Endothelial cell of umbilical vein (primary cell): Measurements from ENCODE around the gene KCNN1. TPM values are rescaled to one million over a fixed set of nuclear protein-coding genes. Genes with fewer than 3 reads are reported as not detected.

Experiments
- BruUV-seq: library from RNA; stranded (reverse); fragments of 400-500 nt; replicated peaks from 2 replicates; lab custom pipeline; 2021; lab: Mats Ljungman, UMichigan
- CTCF ChIA-PET: fragments of 300-600, 350-600 bp; sonication (Branson Sonifier 250); formaldehyde crosslinking; loops from one replicate; lab custom pipeline; 2021; ENCODE audit warnings: antibody characterized with exemption, inconsistent platforms; lab: Charles Lee
- POLR2A ChIA-PET: fragments of 300-600, 350-600 bp; sonication (Branson Sonifier 250); formaldehyde crosslinking; loops from one replicate; lab custom pipeline; 2021; ENCODE audit warnings: antibody characterized with exemption, inconsistent platforms; lab: Charles Lee
- DNase-seq: peaks from one replicate; pipeline ENCODE4 v3.0.0-alpha.2; 2011; ENCODE audit warnings: low read depth, low spot score
- FAIRE-seq: peaks from 2 replicates; lab custom pipeline; 2011; peaks lifted over from hg19 to GRCh38; lab: Jason Lieb, UNC
- H2AFZ ChIP-seq: 2 replicates; pipeline ENCODE4 v1.6.0; 2012; ENCODE audit warnings: low read depth, low read length, control low read depth, inconsistent platforms
- H3K27ac ChIP-seq: 2 replicates; pipeline ENCODE4 v1.5.1; 2011; ENCODE audit warnings: low read depth, mild to moderate bottlenecking, control low read depth, low read length, moderate library complexity; ENCODE audit not compliant: insufficient read depth
- H3K27me3 ChIP-seq, 2 experiments: 2 replicates each; pipeline versions ENCODE4 v1.6.0 to v1.6.1; 2011; ENCODE audit warnings: low read length in 2 of 2, mixed read lengths in 1 of 2; ENCODE audit not compliant: control insufficient read depth in 2 of 2, insufficient read depth in 2 of 2
- H3K36me3 ChIP-seq, 2 experiments: 2 replicates in 1 of 2; 3 replicates in 1 of 2; pipeline ENCODE4 v1.5.1; 2011; ENCODE audit warnings: low read length in 2 of 2, mild to moderate bottlenecking in 1 of 2, moderate library complexity in 1 of 2; ENCODE audit not compliant: control insufficient read depth in 2 of 2, insufficient read depth in 2 of 2; ENCODE audit errors: extremely low read depth in 1 of 2
- H3K4me1 ChIP-seq: 3 replicates; pipeline ENCODE4 v1.5.1; 2011; ENCODE audit warnings: mild to moderate bottlenecking, low read length; ENCODE audit not compliant: control insufficient read depth, insufficient read depth; ENCODE audit errors: extremely low read depth
- H3K4me2 ChIP-seq: 2 replicates; pipeline ENCODE4 v1.6.1; 2011; ENCODE audit warnings: low read length, control low read depth, mixed read lengths; ENCODE audit not compliant: insufficient read depth
- H3K4me3 ChIP-seq, 3 experiments: fragments of 200-600 bp in 1 of 3; sonication (generic), shearing (Covaris generic) in 1 of 3; replicated peaks in 1 of 3; 2 replicates each; pipeline ENCODE4 v1.5.1; 2011 to 2016; ENCODE audit warnings: control low read depth in 3 of 3, low read length in 3 of 3, mild to moderate bottlenecking in 2 of 3, inconsistent platforms in 1 of 3, low read depth in 1 of 3, moderate library complexity in 1 of 3; ENCODE audit not compliant: insufficient read depth in 1 of 3
- H3K79me2 ChIP-seq: 2 replicates; pipeline ENCODE4 v1.6.0; 2012; ENCODE audit warnings: low read length, inconsistent platforms; ENCODE audit not compliant: control insufficient read depth, insufficient read depth
- H3K9ac ChIP-seq: replicated peaks from 2 replicates; pipeline ENCODE3; 2011; ENCODE audit warnings: low read length, control low read depth; ENCODE audit not compliant: insufficient read depth; ENCODE audit errors: extremely low read depth
- H3K9me1 ChIP-seq: replicated peaks from 3 replicates; pipeline ENCODE4 v1.6.0; 2011; ENCODE audit warnings: mild to moderate bottlenecking, low read length; ENCODE audit not compliant: control insufficient read depth, insufficient read depth; ENCODE audit errors: extremely low read depth
- H3K9me3 ChIP-seq: replicated peaks from 2 replicates; pipeline ENCODE4 v1.5.1; 2012; ENCODE audit warnings: low read length, inconsistent platforms; ENCODE audit not compliant: control insufficient read depth, insufficient read depth
- H4K20me1 ChIP-seq: replicated peaks from 2 replicates; pipeline ENCODE3; 2011; ENCODE audit warnings: mild to moderate bottlenecking, low read length; ENCODE audit not compliant: control insufficient read depth, insufficient read depth; ENCODE audit errors: extremely low read depth
- FOS ChIP-seq: IDR thresholded peaks from 2 replicates; pipeline ENCODE4 v1.6.1; 2011; ENCODE audit warnings: mild to moderate bottlenecking, low read length, moderate library complexity, borderline replicate concordance; ENCODE audit not compliant: insufficient read depth
- GATA2 ChIP-seq: IDR thresholded peaks from 2 replicates; pipeline ENCODE4 v1.7.0; 2011; ENCODE audit warnings: low read depth, mild to moderate bottlenecking, moderate library complexity, mixed read lengths, low read length; ENCODE audit not compliant: insufficient read length, insufficient read depth
- JUN ChIP-seq: IDR thresholded peaks from 2 replicates; pipeline ENCODE4 v1.6.1; 2011; ENCODE audit warnings: borderline replicate concordance, low read depth; ENCODE audit not compliant: insufficient read length, insufficient read depth
- POLR2A ChIP-seq: IDR thresholded peaks from 2 replicates; pipeline ENCODE4 v1.6.1; 2012; ENCODE audit warnings: low read depth, mild to moderate bottlenecking, control low read depth, low read length
- POLR2AphosphoS5 ChIP-seq: IDR thresholded peaks from 2 replicates; pipeline ENCODE4 v1.6.1; 2012; ENCODE audit warnings: low read depth, mild to moderate bottlenecking, control low read depth, low read length, moderate library complexity; ENCODE audit not compliant: insufficient read depth
- dilution Hi-C: fragments of 300-500 bp; cut with MboI; formaldehyde crosslinking; loops from one replicate; pipeline ENCODE4 v1.15.0; 2019; ENCODE audit warnings: low sequenced_read_pairs; ENCODE audit not compliant: extremely low pct_ligation_motif_present
- intact Hi-C: fragments of 100-400 bp; cut with micrococcal nuclease; formaldehyde crosslinking; loops from one replicate; pipeline ENCODE4 v1.10.0; 2022
- polyA plus RNA-seq, 4 experiments: library from polyadenylated mRNA; depleted of rRNA in 3 of 4; stranded (reverse) in 3 of 4; unstranded in 1 of 4; fragments of >200 nt; gene quantifications; 2 replicates each; pipeline versions ENCODE4 v1.2.1 to v1.2.3, GENCODE V29; 2011 to 2012; ENCODE audit warnings: missing spikeins in 1 of 4
- total RNA-seq: library from RNA; stranded (reverse); gene quantifications from 2 replicates; pipeline ENCODE4 v1.2.3, GENCODE V29; 2021
- TF ChIP-seq, protein P1 (sequence below), 2 donors: IDR thresholded peaks; 1 replicate in 1 of 2; 2 replicates in 1 of 2; pipeline ENCODE4 v1.5.1; 2011; ENCODE audit warnings: low read length in 2 of 2, mild to moderate bottlenecking in 2 of 2, moderate library complexity in 2 of 2, control low read depth in 1 of 2, inconsistent platforms in 1 of 2, low read depth in 1 of 2; ENCODE audit not compliant: insufficient read depth in 1 of 2; ENCODE audit errors: extremely low read depth in 1 of 2

The KCNN1 gene
- total and polyA plus RNA-seq, 2 donors (not counting 3 experiments of a cell fraction or from before 2014, with no cell fraction given), result 0.18 to 0.80 TPM

DNA sequence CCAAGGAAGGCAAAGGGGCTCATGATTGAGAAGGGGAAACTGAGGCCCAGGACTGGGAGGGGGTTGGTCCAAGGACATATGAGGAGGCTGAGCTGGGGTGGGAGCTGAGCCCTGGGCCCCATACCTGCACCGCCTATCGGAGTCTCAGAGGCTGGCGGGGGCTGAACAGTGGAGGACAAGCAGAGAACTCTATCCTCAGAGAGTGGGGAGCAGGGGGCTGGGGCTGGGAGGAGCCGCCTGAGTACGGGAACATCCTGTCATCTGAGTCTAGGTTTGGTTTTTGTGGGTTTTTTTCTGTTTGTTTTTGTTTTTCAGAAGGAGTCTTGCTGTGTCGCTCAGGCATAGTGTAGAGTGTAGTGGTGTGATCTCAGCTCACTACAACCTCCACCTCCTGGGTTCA lies 47.3 kb downstream of the KCNN1 start:
- H3K9ac ChIP-seq, result no peak overlapping the region
- ChIA-PET POLR2A (no interaction called here), CTCF (no interaction called here)
- dilution Hi-C loops (no loop called here), intact Hi-C loops (no loop called here)
- TF ChIP-seq FOS, result no peak
- no peak for TF ChIP-seq POLR2AphosphoS5
- TF ChIP-seq POLR2A, result no peak
- TF ChIP-seq, protein P1, sequence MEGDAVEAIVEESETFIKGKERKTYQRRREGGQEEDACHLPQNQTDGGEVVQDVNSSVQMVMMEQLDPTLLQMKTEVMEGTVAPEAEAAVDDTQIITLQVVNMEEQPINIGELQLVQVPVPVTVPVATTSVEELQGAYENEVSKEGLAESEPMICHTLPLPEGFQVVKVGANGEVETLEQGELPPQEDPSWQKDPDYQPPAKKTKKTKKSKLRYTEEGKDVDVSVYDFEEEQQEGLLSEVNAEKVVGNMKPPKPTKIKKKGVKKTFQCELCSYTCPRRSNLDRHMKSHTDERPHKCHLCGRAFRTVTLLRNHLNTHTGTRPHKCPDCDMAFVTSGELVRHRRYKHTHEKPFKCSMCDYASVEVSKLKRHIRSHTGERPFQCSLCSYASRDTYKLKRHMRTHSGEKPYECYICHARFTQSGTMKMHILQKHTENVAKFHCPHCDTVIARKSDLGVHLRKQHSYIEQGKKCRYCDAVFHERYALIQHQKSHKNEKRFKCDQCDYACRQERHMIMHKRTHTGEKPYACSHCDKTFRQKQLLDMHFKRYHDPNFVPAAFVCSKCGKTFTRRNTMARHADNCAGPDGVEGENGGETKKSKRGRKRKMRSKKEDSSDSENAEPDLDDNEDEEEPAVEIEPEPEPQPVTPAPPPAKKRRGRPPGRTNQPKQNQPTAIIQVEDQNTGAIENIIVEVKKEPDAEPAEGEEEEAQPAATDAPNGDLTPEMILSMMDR (IDR thresholded peaks at IDR 0.05; ENCODE audit: extremely low read depth in 1 of 2, insufficient read depth in 1 of 2, low read depth in 1 of 2, low read length in 2 of 2), result no peak
- TF ChIP-seq GATA2, result no peak
- no peak for TF ChIP-seq JUN
- H3K36me3 ChIP-seq, result peaks cover 0 to 30% of the 10 kb centered on the region in 2 experiments
- H3K79me2 ChIP-seq, result no peaks in the 10 kb centered on the region
- H3K4me2 ChIP-seq, result no peak overlapping the region
- H3K9me3 ChIP-seq, result no peaks in the 10 kb centered on the region
- H3K27me3 ChIP-seq, result no peaks in the 10 kb centered on the region
- BruUV-seq, result no TSS peak
- DNase-seq (no peak), FAIRE-seq (no peak)
- no peak overlapping the region for H2AFZ ChIP-seq
- H4K20me1 ChIP-seq, result no peaks in the 10 kb centered on the region
- H3K27ac ChIP-seq, result no peak overlapping the region
- peaks cover 11% of the 10 kb centered on the region for H3K4me1 ChIP-seq
- no peak overlapping the region for H3K4me3 ChIP-seq
- no peaks in the 10 kb centered on the region for H3K9me1 ChIP-seq
